Endometrium (tissue), 2 donors: ENCODE data around the gene MPZL3.

Source experiments
- FAIRE-seq: peaks from 2 replicates; lab custom pipeline; 2012; peaks lifted over from hg19 to GRCh38; lab: Jason Lieb, UNC
- donor health status: control.
- donor health status: control.

Gene MPZL3

GRCh38 chr11:118251858-118252652 is at the start of gene MPZL3:
MPZL3 (minus strand) TSS chr11:118252365; CDS start chr11:118252294, 71 bp downstream.
- FAIRE-seq, result no peak

GRCh38 chr11:118301600-118302195 is 49.5 kb upstream of the MPZL3 start:
- no peak for FAIRE-seq

- FAIRE-seq, result no peak
Observed at GRCh38 chr11:118295815-118296454, 43.8 kb upstream of the MPZL3 start.

- FAIRE-seq, result no peak
Observed at GRCh38 chr11:118295199-118295598, 43.0 kb upstream of the MPZL3 start.

GRCh38 chr11:118294053-118294452 is 41.9 kb upstream of the MPZL3 start:
- FAIRE-seq, result no peak

GRCh38 chr11:118291477-118292135 is 39.4 kb upstream of the MPZL3 start:
- no peak for FAIRE-seq

- FAIRE-seq, result no peak
Observed at GRCh38 chr11:118290923-118291322, 38.8 kb upstream of the MPZL3 start.

- FAIRE-seq, result no peak
Observed at GRCh38 chr11:118289401-118289800, 37.2 kb upstream of the MPZL3 start.

- no peak for FAIRE-seq
Observed at GRCh38 chr11:118287006-118287405, 34.8 kb upstream of the MPZL3 start.

GRCh38 chr11:118286545-118286944 is 34.4 kb upstream of the MPZL3 start:
- FAIRE-seq, result no peak

GRCh38 chr11:118283756-118284350 is 31.7 kb upstream of the MPZL3 start:
- FAIRE-seq, result no peak

GRCh38 chr11:118283037-118283636 is 31.0 kb upstream of the MPZL3 start:
- FAIRE-seq, result no peak

- FAIRE-seq, result no peak
Observed at GRCh38 chr11:118282606-118283005, 30.4 kb upstream of the MPZL3 start.

GRCh38 chr11:118281284-118281683 is 29.1 kb upstream of the MPZL3 start:
- FAIRE-seq, result no peak

- FAIRE-seq, result no peak
Observed at GRCh38 chr11:118277312-118277711, 25.1 kb upstream of the MPZL3 start.

GRCh38 chr11:118276422-118276821 is 24.3 kb upstream of the MPZL3 start:
- no peak for FAIRE-seq

- no peak for FAIRE-seq
Observed at GRCh38 chr11:118275176-118275575, 23.0 kb upstream of the MPZL3 start.

- FAIRE-seq, result no peak
Observed at GRCh38 chr11:118274186-118274585, 22.0 kb upstream of the MPZL3 start.

- no peak for FAIRE-seq
Observed at GRCh38 chr11:118272001-118272400, 19.8 kb upstream of the MPZL3 start.

- FAIRE-seq, result no peak
Observed at GRCh38 chr11:118267486-118267885, 15.3 kb upstream of the MPZL3 start.

- no peak for FAIRE-seq
Observed at GRCh38 chr11:118265954-118266353, 13.8 kb upstream of the MPZL3 start.
